Bone marrow (tissue), 2 donors: ENCODE results near the gene DOLPP1.

Experiments
- DNase-seq, 2 donors: peaks; one replicate each; lab custom pipeline; 2025; lab: John Stamatoyannopoulos, UW

The DOLPP1 gene

DNA sequence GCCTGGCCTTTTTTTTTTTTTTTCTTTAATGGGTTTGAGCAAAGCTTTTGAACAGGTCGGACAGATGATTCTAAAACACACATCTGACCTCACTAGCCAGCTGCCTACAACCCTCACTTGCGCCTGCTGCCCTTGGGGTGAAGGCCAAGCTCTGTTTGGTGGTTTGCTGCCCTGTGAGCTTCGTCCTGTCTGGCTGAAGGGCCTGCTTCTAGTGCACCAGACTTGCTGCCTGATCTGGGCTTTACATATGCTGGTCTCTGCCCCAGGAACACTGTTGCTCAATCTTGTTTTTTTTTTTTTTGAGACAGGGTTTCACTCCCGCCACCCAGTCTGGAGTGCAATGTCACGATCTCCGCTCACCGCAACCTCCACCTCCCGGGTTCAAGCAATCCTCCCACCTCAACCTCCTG is 16.4 kb upstream of the DOLPP1 start:
- DNase-seq, result no peak

GRCh38 chr9:129068110-129068509 is 12.8 kb upstream of the DOLPP1 start:
- no peak for DNase-seq

DNA sequence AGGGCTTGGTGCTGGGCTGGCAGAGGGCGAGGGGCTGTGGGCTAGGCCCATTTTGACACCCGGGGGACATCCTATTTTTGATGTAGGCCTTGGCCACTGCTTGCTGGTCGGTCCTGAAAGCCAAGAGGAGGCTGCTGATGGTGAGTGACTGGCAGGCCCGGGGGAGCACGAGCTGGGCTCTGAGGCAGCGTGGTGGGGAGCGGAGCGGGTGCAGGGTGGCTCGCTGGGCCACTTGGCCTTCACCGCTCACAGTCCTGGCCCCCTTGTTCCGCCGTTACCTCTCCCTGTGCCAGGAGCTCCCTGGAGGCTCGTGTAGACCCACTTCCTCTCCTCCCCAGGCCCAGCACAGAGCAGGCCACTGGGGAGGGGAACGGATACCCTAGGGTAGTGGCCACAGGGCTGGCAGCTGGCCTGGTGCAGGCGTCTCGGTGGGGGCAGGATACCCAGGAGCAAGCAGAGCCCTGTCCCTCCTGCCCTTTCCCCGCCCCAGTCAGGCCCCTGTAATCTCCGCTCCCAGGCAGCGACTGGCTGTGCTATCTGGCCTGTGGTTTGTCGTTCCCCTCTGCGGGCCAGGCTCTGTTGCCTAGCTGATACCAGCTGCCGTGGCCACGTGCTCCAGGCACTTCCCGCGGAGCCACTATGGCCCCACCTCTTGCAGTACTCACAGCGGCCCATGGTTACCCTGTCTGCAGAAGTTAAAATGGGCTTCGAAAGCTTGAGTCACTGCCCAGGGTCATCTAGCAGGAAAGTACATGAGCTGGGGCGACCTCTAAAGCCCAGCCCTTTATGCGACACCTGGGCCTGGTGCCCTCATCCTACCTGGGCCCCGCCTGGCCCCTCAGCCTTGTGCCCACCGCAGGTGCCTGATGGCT is 11.7 kb upstream of the DOLPP1 start:
- DNase-seq, result peak; percentile 47 to 92

GRCh38 chr9:129069862-129070641 is 10.9 kb upstream of the DOLPP1 start:
- no peak for DNase-seq

GRCh38 chr9:129070696-129071525 is 10.0 kb upstream of the DOLPP1 start:
- DNase-seq, result no peak

DNA sequence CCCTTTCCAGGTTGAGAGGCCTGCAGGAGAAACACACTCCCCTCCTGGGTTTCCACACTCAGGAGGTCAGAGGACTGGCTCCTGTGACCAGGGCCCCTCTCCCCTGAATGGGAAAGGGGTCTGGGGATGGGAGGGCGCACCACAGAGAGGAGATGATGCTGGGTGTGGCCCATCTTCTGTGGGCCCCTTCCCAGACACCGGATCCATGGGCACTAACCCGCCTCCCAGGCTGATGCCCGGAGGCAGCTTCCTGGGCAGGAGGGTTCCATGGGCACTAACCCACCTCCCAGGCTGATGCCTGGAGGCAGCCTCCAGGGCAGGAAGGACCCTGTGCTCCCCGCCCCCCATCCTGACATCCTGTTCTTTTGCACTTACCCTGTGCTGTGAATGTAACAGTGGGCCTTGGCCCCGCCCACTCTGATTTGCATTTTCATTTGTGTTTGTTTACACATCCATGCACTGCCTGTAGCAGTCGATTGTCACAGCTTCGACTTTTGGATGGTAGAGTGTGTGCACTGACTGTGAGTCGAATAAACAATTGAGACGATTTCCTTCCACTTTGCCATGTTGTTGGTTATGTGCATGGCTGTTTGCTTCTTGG is 9.3 kb upstream of the DOLPP1 start:
- no peak for DNase-seq

DNA sequence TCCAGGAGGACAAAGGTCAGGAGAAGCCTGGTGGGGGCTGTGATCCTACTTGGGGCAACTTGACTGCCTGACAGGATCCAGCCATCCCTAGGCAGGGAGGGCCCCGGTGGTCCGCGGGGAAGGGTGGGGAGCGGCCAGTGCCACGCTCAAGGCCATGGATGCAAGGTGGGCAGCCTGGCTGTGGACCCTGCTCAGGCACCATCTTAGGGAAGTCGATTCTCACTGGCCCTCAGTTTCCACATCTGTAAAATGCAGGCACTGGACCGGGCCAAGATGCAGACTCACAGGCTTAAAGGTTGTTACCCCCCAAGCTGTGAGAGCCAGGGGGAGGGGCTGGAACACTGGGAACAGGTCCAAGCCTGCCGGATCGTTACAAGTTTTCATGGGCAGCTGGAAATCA is 8.7 kb upstream of the DOLPP1 start:
- DNase-seq, result no peak

DNA sequence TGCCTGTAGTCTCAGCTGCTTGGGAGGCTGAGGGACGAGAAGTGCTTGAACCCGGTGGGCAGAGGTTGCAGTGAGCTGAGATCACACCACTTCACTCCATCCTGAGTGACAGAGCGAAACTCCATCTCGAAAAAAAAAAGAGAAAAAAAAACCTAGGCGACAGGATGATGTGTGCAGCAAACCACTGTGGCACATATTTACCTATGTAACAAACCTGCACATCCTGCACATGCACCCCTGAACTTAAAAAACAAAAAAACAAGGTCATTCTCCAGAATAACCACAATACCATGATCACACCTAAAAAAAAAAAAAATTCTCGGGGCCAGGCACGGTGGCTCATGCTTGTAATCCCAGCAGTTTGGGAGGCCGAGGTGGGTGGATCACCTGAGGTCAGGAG is 7.5 kb upstream of the DOLPP1 start:
- DNase-seq, result no peak

- no peak for DNase-seq
These were observed 6.8 kb upstream of the DOLPP1 start for GRCh38 chr9:129074106-129074505.

GRCh38 chr9:129075996-129076639 is 4.8 kb upstream of the DOLPP1 start:
- no peak for DNase-seq

DNA sequence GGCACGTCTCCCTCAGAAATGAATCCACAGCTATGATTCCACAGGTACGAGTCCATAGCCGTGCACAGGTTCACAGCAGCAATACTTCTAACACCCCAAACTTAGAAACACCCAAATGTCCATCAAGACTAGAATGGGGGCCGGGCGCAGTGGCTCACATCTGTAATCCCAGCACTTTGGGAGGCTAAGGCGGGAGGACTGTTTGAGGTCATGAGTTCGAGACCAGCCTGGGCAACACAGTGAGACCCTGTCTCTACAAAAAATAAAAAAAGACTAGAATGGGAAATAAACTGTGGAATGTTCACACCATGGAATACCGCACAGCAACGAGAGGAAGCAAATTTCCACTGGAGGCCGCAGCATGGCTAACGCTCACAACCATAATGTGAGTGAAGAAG is 4.3 kb upstream of the DOLPP1 start:
- no peak for DNase-seq

DNA sequence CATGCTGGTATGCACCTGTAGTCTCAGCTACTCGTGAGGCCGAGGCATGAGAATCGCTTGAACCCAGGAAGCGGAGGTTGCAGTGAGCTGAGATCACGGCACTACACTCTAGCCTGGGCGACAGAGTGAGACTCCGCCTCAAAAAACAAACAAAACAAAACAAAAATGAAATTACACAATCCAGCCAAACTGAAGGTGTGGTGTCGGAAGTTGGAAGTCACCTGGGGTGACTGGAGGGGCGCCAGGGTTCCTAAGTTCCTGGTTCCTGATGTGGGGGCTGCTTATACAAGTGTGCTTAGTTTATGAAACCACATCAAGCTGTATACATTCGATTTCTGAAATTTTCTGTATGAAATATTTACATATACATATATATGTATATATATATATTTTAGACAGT is 3.7 kb upstream of the DOLPP1 start:
- DNase-seq, result no peak

DNA sequence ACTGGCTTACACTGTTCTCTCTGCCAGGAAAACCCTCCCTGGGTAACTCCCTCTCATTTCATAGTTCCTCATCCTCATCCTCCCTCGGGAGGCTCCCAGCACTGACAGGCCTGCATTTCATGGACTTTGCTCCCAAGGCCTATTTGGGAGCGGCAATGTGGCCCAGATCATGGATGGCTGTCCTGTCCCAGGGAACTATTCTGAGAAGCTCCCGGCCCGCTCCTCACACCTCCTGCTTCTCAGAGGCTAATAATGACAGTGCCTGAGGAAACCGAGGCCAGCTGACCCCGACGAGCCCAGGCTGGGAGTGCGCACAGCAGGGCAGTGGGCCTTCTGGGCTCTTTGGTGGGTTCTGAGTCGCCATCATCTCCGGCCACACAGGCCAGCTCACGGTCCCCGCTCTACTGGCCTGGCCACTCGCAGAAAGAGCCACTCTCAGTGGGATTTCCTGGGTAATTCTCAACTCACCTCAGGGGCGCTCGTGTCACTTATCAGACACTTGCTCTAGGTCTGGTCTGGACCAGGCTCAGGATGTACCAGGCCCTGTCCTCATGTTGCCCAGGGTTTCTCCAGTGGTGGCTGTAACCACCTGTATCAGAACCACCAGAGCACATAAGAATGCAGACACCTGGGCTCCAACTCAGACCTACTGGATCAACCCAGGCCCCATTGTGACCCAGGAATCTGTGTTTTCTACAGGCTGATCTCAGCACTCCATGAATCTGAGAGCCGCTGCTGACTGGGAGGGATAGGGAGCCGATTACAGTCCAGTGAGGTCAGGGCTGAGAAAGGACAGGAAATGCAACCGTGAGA is 2.0 kb upstream of the DOLPP1 start:
- DNase-seq, result no peak

DNA sequence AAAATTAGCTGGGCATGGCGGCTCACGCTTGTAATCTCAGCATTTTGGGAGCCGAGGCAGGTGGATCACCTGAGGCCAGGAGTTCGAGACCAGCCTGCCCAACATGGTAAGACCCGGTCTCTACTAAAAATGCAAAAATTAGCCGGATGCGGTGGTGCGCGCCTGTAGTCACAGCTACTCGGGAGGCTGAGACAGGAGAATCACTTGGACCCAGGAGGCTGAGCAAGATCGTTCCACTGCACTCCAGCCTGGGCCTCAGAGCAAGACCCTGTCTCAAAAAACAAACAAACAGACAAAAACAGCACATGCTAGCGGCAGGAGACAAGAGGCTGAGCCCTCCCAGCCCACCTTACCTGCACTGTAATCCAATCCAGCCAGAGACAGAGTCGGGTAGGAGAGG is 1.1 kb upstream of the DOLPP1 start:
- DNase-seq, result no peak

DNA sequence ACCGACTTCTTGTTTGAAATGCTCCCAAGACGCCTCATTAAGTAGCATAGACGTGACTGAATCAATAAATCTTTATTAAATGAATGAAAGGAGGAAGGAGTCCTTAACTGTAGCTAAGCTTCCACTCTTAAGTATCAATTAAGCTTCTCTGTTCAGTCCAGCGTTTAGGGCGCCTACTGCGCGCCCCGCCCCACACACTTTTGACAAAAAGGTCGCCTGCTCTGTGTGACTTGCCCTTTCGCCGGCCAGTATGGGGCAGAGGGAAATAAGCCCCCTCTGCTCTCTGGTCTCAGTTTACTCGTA is 662 bp upstream of the DOLPP1 start:
- DNase-seq, result no peak

DNA sequence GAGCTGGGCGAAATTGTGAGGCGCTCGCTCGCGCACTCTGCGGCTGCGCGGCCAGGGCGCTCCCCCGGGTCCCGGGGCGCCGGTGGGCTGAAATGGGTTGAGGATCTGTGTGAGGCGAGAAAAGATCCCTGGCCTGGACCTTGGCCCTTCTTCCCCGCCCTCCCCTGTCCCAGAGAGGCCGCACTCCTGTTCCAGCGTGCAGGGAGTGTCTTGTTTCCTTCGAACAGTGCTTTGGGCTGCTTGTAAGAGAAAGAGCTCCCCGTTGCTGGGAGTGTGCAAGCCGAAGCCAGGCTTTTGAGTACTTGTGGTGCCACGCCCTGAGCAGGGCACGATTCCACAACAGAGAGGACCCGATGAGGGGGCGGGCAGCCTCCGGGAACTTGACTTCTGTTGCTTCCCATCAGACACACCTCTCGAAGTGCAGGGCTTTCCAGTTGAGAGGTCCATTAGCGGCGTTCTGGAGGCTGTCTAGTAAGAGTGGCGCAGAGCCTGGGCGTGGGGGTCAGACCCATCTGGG is 535 bp downstream of the DOLPP1 start:
- DNase-seq, result no peak

GRCh38 chr9:129084087-129084486 is 3.2 kb downstream of the DOLPP1 start:
- DNase-seq, result no peak

- no peak for DNase-seq
These were observed 8.3 kb downstream of the DOLPP1 start for GRCh38 chr9:129089246-129089645.

DNA sequence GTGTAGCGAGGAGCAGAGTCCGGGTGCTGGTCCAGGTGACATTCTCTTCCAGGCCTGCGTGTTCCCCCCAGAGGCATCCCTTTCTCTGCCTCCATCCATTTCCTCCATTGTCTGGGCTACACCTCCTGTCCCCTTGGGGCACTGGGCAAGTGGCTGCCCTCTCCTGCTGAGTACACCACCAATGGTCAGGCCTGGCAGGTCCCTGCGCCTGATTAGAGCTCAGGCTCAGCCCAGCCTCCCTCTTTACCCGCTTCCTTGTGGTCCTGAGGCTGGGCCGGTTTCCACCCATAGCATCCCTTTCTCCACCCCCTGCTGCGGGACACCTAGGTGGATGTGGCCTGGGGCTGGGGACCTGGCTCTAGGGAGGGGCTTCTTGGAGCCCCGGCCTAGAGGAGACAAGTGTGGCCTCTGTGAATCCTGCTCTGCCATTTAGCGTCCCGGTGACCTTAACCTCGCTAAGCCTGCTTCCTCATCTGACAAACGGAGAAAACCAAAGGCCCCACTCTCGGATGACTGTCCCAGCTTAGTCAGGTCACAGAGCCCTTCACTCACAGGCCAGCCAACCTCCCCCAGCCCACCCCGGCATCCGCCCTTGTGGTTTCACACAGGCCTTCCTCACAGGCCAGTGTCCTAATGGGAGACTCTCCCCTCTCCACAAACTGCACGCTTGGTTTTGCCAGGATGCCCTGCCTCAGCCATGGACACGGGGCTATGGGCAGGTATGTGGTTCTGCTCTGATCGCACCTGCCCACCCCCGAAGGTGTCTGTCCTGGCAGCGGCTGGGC is 12.9 kb downstream of the DOLPP1 start:
- no peak for DNase-seq
